ENCODE data around the gene MDH1B. TPM values are rescaled to one million over a fixed set of nuclear protein-coding genes. Genes with fewer than 3 reads are reported as not detected.

The MDH1B gene
- total RNA-seq, 1 donor from 2014 or later, result 0.49 TPM

- intact Hi-C loops (cut with DNase I), result loop anchor here (10.0 kb wide), 1 partner anchor 676 kb away; no protein-coding TSS in a partner anchor
Observed at GRCh38 chr2:206799083-206799482, 34.0 kb upstream of the MDH1B start.

GRCh38 chr2:206798000-206798399, 32.9 kb upstream of the MDH1B start:
- TF ChIP-seq CTCF (IDR thresholded peaks at IDR 0.05) (no peak), POLR2A (IDR thresholded peaks at IDR 0.05) (no peak), POLR2AphosphoS5 (IDR thresholded peaks at IDR 0.05; ENCODE audit: insufficient read depth in 1 of 2, low read depth in 1 of 2) (no peak)
- Histone ChIP-seq H3K9me3 (no peaks in the 10 kb centered on the region), H3K4me1 (peaks cover 4% of the 10 kb centered on the region), H3K36me3 (peaks cover 0 to 5% of the 10 kb centered on the region in 2 donors), H3K27me3 (no peaks in the 10 kb centered on the region), H3K4me3 (no peak overlapping the region), H3K27ac (no peak overlapping the region)
- intact Hi-C loops (cut with DNase I), result loop anchor here (10.0 kb wide), 1 partner anchor 677 kb away; no protein-coding TSS in a partner anchor
- no peak for DNase-seq (ENCODE audit: extremely low spot score in 2 of 2)

More at GRCh38 chr2:206799083-206799482, 34.0 kb upstream of the MDH1B start:
- H3K4me1 ChIP-seq, result peaks cover 4% of the 10 kb centered on the region
- DNase-seq (ENCODE audit: extremely low spot score in 2 of 2), result no peak
- H3K4me3 ChIP-seq, result no peak overlapping the region
- H3K9me3 ChIP-seq, result no peaks in the 10 kb centered on the region
- no peaks in the 10 kb centered on the region for H3K27me3 ChIP-seq
- TF ChIP-seq POLR2A (IDR thresholded peaks at IDR 0.05) (no peak), POLR2AphosphoS5 (IDR thresholded peaks at IDR 0.05; ENCODE audit: insufficient read depth in 1 of 2, low read depth in 1 of 2) (no peak), CTCF (IDR thresholded peaks at IDR 0.05) (no peak)
- no peaks in the 10 kb centered on the region for H3K36me3 ChIP-seq
- H3K27ac ChIP-seq, result no peak overlapping the region

GRCh38 chr2:206797376-206797775, 32.2 kb upstream of the MDH1B start:
- Histone ChIP-seq H3K9me3 (no peaks in the 10 kb centered on the region), H3K27ac (no peak overlapping the region), H3K36me3 (peaks cover 0 to 8% of the 10 kb centered on the region in 2 donors), H3K4me3 (no peak overlapping the region), H3K4me1 (peaks cover 4% of the 10 kb centered on the region), H3K27me3 (no peaks in the 10 kb centered on the region)
- intact Hi-C loops (cut with DNase I), result loop anchor here (10.0 kb wide), 1 partner anchor 677 kb away; no protein-coding TSS in a partner anchor
- DNase-seq (ENCODE audit: extremely low spot score in 2 of 2), result no peak
- TF ChIP-seq POLR2A (IDR thresholded peaks at IDR 0.05) (no peak), POLR2AphosphoS5 (IDR thresholded peaks at IDR 0.05; ENCODE audit: insufficient read depth in 1 of 2, low read depth in 1 of 2) (no peak), CTCF (IDR thresholded peaks at IDR 0.05) (no peak)

GRCh38 chr2:206792645-206793044, 27.5 kb upstream of the MDH1B start:
- Histone ChIP-seq H3K27me3 (no peaks in the 10 kb centered on the region), H3K36me3 (peaks cover 0 to 47% of the 10 kb centered on the region in 2 donors), H3K4me3 (no peak overlapping the region), H3K4me1 (no peaks in the 10 kb centered on the region), H3K9me3 (no peaks in the 10 kb centered on the region), H3K27ac (no peak overlapping the region)
- DNase-seq (ENCODE audit: extremely low spot score in 2 of 2), result no peak
- intact Hi-C loops (cut with DNase I), result loop anchor here (10.0 kb wide), 1 partner anchor 682 kb away; no protein-coding TSS in a partner anchor
- TF ChIP-seq POLR2AphosphoS5 (IDR thresholded peaks at IDR 0.05; ENCODE audit: insufficient read depth in 1 of 2, low read depth in 1 of 2), result no peak
- TF ChIP-seq CTCF (IDR thresholded peaks at IDR 0.05), result no peak
- no peak for TF ChIP-seq POLR2A (IDR thresholded peaks at IDR 0.05)

- no peak for DNase-seq (ENCODE audit: extremely low spot score in 2 of 2)
- no peaks in the 10 kb centered on the region for H3K27me3 ChIP-seq
- TF ChIP-seq CTCF (IDR thresholded peaks at IDR 0.05) (no peak), POLR2A (IDR thresholded peaks at IDR 0.05) (no peak), POLR2AphosphoS5 (IDR thresholded peaks at IDR 0.05; ENCODE audit: insufficient read depth in 1 of 2, low read depth in 1 of 2) (no peak)
- no peaks in the 10 kb centered on the region for H3K9me3 ChIP-seq
- H3K4me3 ChIP-seq, result no peak overlapping the region
- H3K27ac ChIP-seq, result no peak overlapping the region
- H3K4me1 ChIP-seq, result no peaks in the 10 kb centered on the region
- peaks cover 0 to 57% of the 10 kb centered on the region in 2 donors for H3K36me3 ChIP-seq
- intact Hi-C loops (cut with DNase I), result loop anchor here (10.0 kb wide), 1 partner anchor 684 kb away; no protein-coding TSS in a partner anchor
Observed at GRCh38 chr2:206790311-206790935, 25.3 kb upstream of the MDH1B start.

Measured in vagina (tissue), 2 donors.